GM23338 (cell line): Measurements from ENCODE around the gene DPF3.

Experiments
- CREB1 ChIP-seq: fragments of 250-450 bp; sonication (Bioruptor Pico); IDR thresholded peaks from 2 replicates; pipeline ENCODE4 v1.5.0; 2020; ENCODE audit warnings: low read depth, mild to moderate bottlenecking, moderate library complexity
- EZH2 ChIP-seq: fragments of 200-600 bp; sonication (generic); IDR thresholded peaks from one replicate; pipeline ENCODE4 v1.8.0; 2017; ENCODE audit warnings: antibody characterized with exemption, mild to moderate bottlenecking, low read depth; ENCODE audit not compliant: unreplicated experiment
- EZH2phosphoT487 ChIP-seq: fragments of 200-600 bp; sonication (generic); IDR thresholded peaks from one replicate; pipeline ENCODE4 v1.8.1; 2018; ENCODE audit warnings: antibody characterized with exemption; ENCODE audit not compliant: unreplicated experiment
- JUNB ChIP-seq: IDR thresholded peaks from one replicate; pipeline ENCODE4 v1.6.1; 2016; ENCODE audit warnings: antibody characterized with exemption; ENCODE audit not compliant: unreplicated experiment
- POLR2AphosphoS5 ChIP-seq: IDR thresholded peaks from 2 replicates; pipeline ENCODE4 v1.6.1; 2016; ENCODE audit warnings: antibody characterized with exemption, low read depth
- ZNF114 ChIP-seq: fragments of 250-450 bp; sonication (Bioruptor Pico); IDR thresholded peaks from 2 replicates; pipeline ENCODE4 v1.5.0; 2020; ENCODE audit warnings: mild to moderate bottlenecking, moderate library complexity
- ZNF331 ChIP-seq: fragments of 250-450 bp; sonication (Bioruptor Pico); IDR thresholded peaks from 2 replicates; pipeline ENCODE4 v1.5.0; 2020; ENCODE audit warnings: low read depth, mild to moderate bottlenecking, moderate library complexity
- TF ChIP-seq, protein P1 (sequence below), 2 experiments: fragments of 200-600 bp in 1 of 2; sonication (generic) in 1 of 2; conservative IDR thresholded peaks; 2 replicates each; pipeline versions ENCODE4 v1.5.1 to v1.6.1; 2016 to 2017; ENCODE audit warnings: antibody characterized with exemption in 2 of 2, low read depth in 2 of 2, mild to moderate bottlenecking in 2 of 2, moderate library complexity in 1 of 2
- TF ChIP-seq, protein P2 (sequence below): IDR thresholded peaks from 2 replicates; pipeline ENCODE4 v1.6.1; 2016; ENCODE audit warnings: antibody characterized with exemption
- TF ChIP-seq, protein P3 (sequence below): IDR thresholded peaks from one replicate; pipeline ENCODE4 v1.6.1; 2018; ENCODE audit warnings: antibody characterized with exemption; ENCODE audit not compliant: unreplicated experiment

DNA sequence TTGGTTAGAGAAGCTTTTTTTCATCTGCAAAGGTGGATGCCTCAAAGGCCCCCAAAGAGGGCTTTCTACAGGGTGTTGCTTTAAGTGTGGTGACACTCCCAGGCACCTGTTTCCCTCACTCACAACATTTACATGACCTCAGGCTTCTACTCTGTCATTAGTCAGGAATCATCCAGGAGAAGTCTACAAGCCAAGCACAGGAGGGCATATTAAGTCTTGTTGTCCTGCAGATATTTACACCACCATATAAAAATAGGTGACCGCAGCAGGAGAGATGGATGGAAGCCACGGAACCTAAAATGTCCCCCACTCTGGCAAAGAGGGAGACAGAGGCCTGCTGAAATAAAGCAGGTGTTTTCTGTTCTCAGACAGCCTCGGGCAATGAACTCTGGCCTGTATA lies 7.5 kb upstream of the DPF3 start:
- TF ChIP-seq, protein P1, sequence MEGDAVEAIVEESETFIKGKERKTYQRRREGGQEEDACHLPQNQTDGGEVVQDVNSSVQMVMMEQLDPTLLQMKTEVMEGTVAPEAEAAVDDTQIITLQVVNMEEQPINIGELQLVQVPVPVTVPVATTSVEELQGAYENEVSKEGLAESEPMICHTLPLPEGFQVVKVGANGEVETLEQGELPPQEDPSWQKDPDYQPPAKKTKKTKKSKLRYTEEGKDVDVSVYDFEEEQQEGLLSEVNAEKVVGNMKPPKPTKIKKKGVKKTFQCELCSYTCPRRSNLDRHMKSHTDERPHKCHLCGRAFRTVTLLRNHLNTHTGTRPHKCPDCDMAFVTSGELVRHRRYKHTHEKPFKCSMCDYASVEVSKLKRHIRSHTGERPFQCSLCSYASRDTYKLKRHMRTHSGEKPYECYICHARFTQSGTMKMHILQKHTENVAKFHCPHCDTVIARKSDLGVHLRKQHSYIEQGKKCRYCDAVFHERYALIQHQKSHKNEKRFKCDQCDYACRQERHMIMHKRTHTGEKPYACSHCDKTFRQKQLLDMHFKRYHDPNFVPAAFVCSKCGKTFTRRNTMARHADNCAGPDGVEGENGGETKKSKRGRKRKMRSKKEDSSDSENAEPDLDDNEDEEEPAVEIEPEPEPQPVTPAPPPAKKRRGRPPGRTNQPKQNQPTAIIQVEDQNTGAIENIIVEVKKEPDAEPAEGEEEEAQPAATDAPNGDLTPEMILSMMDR (conservative IDR thresholded peaks at IDR 0.05; ENCODE audit: low read depth in 2 of 2): no peak
- no peak for TF ChIP-seq EZH2
- TF ChIP-seq POLR2AphosphoS5: no peak
- no peak for TF ChIP-seq EZH2phosphoT487
- no peak for TF ChIP-seq CREB1
- TF ChIP-seq, protein P2, sequence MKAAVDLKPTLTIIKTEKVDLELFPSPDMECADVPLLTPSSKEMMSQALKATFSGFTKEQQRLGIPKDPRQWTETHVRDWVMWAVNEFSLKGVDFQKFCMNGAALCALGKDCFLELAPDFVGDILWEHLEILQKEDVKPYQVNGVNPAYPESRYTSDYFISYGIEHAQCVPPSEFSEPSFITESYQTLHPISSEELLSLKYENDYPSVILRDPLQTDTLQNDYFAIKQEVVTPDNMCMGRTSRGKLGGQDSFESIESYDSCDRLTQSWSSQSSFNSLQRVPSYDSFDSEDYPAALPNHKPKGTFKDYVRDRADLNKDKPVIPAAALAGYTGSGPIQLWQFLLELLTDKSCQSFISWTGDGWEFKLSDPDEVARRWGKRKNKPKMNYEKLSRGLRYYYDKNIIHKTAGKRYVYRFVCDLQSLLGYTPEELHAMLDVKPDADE: no peak
- TF ChIP-seq JUNB: no peak
- TF ChIP-seq, protein P3, sequence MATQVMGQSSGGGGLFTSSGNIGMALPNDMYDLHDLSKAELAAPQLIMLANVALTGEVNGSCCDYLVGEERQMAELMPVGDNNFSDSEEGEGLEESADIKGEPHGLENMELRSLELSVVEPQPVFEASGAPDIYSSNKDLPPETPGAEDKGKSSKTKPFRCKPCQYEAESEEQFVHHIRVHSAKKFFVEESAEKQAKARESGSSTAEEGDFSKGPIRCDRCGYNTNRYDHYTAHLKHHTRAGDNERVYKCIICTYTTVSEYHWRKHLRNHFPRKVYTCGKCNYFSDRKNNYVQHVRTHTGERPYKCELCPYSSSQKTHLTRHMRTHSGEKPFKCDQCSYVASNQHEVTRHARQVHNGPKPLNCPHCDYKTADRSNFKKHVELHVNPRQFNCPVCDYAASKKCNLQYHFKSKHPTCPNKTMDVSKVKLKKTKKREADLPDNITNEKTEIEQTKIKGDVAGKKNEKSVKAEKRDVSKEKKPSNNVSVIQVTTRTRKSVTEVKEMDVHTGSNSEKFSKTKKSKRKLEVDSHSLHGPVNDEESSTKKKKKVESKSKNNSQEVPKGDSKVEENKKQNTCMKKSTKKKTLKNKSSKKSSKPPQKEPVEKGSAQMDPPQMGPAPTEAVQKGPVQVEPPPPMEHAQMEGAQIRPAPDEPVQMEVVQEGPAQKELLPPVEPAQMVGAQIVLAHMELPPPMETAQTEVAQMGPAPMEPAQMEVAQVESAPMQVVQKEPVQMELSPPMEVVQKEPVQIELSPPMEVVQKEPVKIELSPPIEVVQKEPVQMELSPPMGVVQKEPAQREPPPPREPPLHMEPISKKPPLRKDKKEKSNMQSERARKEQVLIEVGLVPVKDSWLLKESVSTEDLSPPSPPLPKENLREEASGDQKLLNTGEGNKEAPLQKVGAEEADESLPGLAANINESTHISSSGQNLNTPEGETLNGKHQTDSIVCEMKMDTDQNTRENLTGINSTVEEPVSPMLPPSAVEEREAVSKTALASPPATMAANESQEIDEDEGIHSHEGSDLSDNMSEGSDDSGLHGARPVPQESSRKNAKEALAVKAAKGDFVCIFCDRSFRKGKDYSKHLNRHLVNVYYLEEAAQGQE: no peak
- TF ChIP-seq ZNF331 (CRISPR knock-in tag): no peak
- TF ChIP-seq ZNF114: no peak
